Natural killer cell (primary cell): ENCODE measurements around the gene TMEM175. TPM values are rescaled to one million over a fixed set of nuclear protein-coding genes. Genes with fewer than 3 reads are reported as not detected.

Experiments used
- ATAC-seq, 3 donors: fragments of 150-1000 bp in 2 of 3; fragments of 200-7000 bp in 1 of 3; cut with Tn5 transposase; 1 replicate in 1 of 3; 2 replicates in 2 of 3; pipeline ENCODE4 v1.10.0; 2021; ENCODE audit warnings: mild to moderate bottlenecking in 2 of 3, moderate library complexity in 2 of 3
- DNase-seq, 2 donors: peaks; one replicate each; pipeline versions ENCODE4 v3.0.0 to v3.0.0-alpha.2; 2013 to 2021; ENCODE audit warnings: mixed read lengths in 1 of 2
- H3K27ac ChIP-seq: one replicate; pipeline ENCODE4 v1.5.1; 2013; ENCODE audit warnings: mild to moderate bottlenecking, low read length
- H3K27me3 ChIP-seq: one replicate; pipeline ENCODE4 v1.6.1; 2013; ENCODE audit warnings: low read length; ENCODE audit not compliant: control insufficient read depth, insufficient read depth
- H3K36me3 ChIP-seq: one replicate; pipeline ENCODE4 v1.6.1; 2013; ENCODE audit warnings: low read length; ENCODE audit not compliant: control insufficient read depth, insufficient read depth
- H3K4me1 ChIP-seq: one replicate; pipeline ENCODE4 v1.6.1; 2013; ENCODE audit warnings: low read length; ENCODE audit not compliant: control insufficient read depth, insufficient read depth
- H3K4me3 ChIP-seq: one replicate; pipeline ENCODE4 v1.5.1; 2013; ENCODE audit warnings: low read length
- H3K9me3 ChIP-seq: one replicate; pipeline ENCODE4 v1.6.1; 2013; ENCODE audit warnings: low read length; ENCODE audit not compliant: control insufficient read depth, insufficient read depth
- H3K27ac Mint-ChIP-seq, 2 donors: one replicate each; pipeline ENCODE4 v1.8.0; 2022; ENCODE audit warnings: mild to moderate bottlenecking in 2 of 2, mixed read lengths in 2 of 2, moderate library complexity in 1 of 2
- H3K27me3 Mint-ChIP-seq, 2 donors: one replicate each; pipeline ENCODE4 v1.8.0; 2022; ENCODE audit warnings: low read depth in 2 of 2, mixed read lengths in 2 of 2
- H3K36me3 Mint-ChIP-seq: one replicate; pipeline ENCODE4 v1.8.0; 2022; ENCODE audit warnings: mixed read lengths
- H3K4me1 Mint-ChIP-seq, 2 donors: one replicate each; pipeline ENCODE4 v1.8.0; 2022; ENCODE audit warnings: mixed read lengths in 2 of 2
- H3K4me3 Mint-ChIP-seq: one replicate; pipeline ENCODE4 v1.8.0; 2022; ENCODE audit warnings: mild to moderate bottlenecking, moderate library complexity, mixed read lengths
- H3K9me3 Mint-ChIP-seq, 2 donors: one replicate each; pipeline ENCODE4 v1.8.0; 2022; ENCODE audit warnings: mixed read lengths in 2 of 2
- WGBS: methylation state at CpG from one replicate; pipeline ENCODE4 v1.1.7; 2013; ENCODE audit warnings: missing lambda C conversion rate; ENCODE audit not compliant: insufficient coverage; 5-methylcytosine and 5-hydroxymethylcytosine counted together
- intact Hi-C: fragments of 100-400 bp; cut with micrococcal nuclease; formaldehyde crosslinking; loops from one replicate; pipeline ENCODE4 v1.14.2; 2022
- total RNA-seq, 4 donors: library from RNA; stranded (reverse); fragments of 120-200 nt in 1 of 4; gene quantifications; one replicate each; pipeline versions ENCODE4 v1.2.3 to v1.2.4, GENCODE V29; 2013 to 2022
- TF ChIP-seq, protein P1 (sequence below): fragments of 200-600 bp; IDR thresholded peaks from one replicate; pipeline ENCODE4 v1.8.0; 2022; ENCODE audit warnings: antibody characterized with exemption

TMEM175 gene
- total RNA-seq, 3 donors from 2014 or later (not counting 1 experiment from before 2014, with no cell fraction given): 72.8 to 79.8 (median 73.2) TPM

GRCh38 chr4:989722-990471 is 57.6 kb downstream of the TMEM175 start:
- no peak overlapping the region for H3K27ac Mint-ChIP-seq

GRCh38 chr4:990746-991367 is 58.6 kb downstream of the TMEM175 start:
- no peaks in the 10 kb centered on the region for H3K9me3 ChIP-seq
- no peaks in the 10 kb centered on the region for H3K27me3 ChIP-seq
- H3K4me3 Mint-ChIP-seq: no peak overlapping the region
- TF ChIP-seq, protein P1, sequence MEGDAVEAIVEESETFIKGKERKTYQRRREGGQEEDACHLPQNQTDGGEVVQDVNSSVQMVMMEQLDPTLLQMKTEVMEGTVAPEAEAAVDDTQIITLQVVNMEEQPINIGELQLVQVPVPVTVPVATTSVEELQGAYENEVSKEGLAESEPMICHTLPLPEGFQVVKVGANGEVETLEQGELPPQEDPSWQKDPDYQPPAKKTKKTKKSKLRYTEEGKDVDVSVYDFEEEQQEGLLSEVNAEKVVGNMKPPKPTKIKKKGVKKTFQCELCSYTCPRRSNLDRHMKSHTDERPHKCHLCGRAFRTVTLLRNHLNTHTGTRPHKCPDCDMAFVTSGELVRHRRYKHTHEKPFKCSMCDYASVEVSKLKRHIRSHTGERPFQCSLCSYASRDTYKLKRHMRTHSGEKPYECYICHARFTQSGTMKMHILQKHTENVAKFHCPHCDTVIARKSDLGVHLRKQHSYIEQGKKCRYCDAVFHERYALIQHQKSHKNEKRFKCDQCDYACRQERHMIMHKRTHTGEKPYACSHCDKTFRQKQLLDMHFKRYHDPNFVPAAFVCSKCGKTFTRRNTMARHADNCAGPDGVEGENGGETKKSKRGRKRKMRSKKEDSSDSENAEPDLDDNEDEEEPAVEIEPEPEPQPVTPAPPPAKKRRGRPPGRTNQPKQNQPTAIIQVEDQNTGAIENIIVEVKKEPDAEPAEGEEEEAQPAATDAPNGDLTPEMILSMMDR: no peak
- DNase-seq (no peak), ATAC-seq (no peak)
- 96% methylated on average over 26 of the region's 26 CpGs for WGBS
- no peak overlapping the region for H3K27ac Mint-ChIP-seq
- H3K27ac ChIP-seq: no peak overlapping the region
- no peaks in the 10 kb centered on the region for H3K27me3 Mint-ChIP-seq
- no peaks in the 10 kb centered on the region for H3K36me3 Mint-ChIP-seq
- no peak overlapping the region for H3K4me3 ChIP-seq
- intact Hi-C loops: no loop called here
- peaks cover 18% of the 10 kb centered on the region for H3K4me1 ChIP-seq
- no peaks in the 10 kb centered on the region for H3K9me3 Mint-ChIP-seq
- H3K4me1 Mint-ChIP-seq: peaks cover 8 to 13% of the 10 kb centered on the region in 2 donors
- peaks cover 5% of the 10 kb centered on the region for H3K36me3 ChIP-seq

More at GRCh38 chr4:989722-990471, 57.6 kb downstream of the TMEM175 start:
- Histone ChIP-seq H3K4me3 (no peak overlapping the region), H3K27ac (no peak overlapping the region), H3K9me3 (no peaks in the 10 kb centered on the region), H3K27me3 (no peaks in the 10 kb centered on the region), H3K36me3 (peaks cover 5% of the 10 kb centered on the region), H3K4me1 (peaks cover 26% of the 10 kb centered on the region)
- Mint-ChIP-seq H3K36me3 (no peaks in the 10 kb centered on the region), H3K4me1 (peaks cover 16 to 22% of the 10 kb centered on the region in 2 donors), H3K4me3 (no peak overlapping the region), H3K9me3 (no peaks in the 10 kb centered on the region), H3K27me3 (no peaks in the 10 kb centered on the region)
- intact Hi-C loops: no loop called here
- DNase-seq (no peak), ATAC-seq (no peak)
- WGBS: 97% methylated on average over 58 of the region's 58 CpGs
- TF ChIP-seq, protein P1: no peak

DNA sequence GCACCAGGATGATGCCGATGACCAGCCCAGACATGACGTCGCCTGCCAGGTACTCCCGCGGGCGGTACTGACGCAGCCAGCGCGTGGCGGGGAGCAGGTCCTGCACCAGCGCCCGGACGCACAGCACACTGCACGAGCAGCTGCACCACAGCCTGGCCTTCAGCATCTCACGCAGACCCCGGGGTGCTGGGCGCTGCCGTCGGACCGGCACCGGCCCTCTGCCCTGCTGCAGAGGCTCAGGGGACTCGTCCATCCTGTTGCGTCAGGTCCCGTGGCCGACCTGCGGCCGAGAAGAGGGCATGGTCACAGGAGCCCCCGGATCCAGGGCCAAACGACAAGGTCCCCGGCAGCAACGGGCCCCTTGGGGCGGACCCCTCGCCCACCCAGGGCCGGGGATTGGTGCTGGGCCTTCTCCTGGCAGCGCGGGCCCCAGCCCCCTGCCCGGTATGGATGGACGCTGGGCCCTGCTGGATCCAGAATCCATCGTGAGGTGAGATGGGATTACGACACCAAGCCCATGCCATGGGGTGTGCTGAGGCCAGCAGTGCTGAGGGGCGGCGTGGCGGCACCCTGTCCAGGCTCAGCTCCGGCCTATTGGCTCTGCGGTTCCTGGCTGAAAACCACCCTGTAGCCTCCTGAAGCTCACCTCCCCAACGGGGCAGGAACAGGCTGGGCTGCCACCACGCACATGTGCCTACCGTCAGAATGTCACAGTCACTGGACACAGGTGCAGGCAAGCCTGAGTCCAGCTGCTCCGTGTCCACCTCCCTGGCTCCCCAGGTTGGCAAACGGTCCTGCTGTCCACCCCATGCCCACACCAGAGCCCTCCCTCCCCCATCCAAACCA is 59.4 kb downstream of the TMEM175 start:
- no peak overlapping the region for H3K27ac ChIP-seq
- H3K36me3 ChIP-seq: peaks cover 5% of the 10 kb centered on the region
- TF ChIP-seq, protein P1: no peak
- H3K27me3 Mint-ChIP-seq: no peaks in the 10 kb centered on the region
- H3K36me3 Mint-ChIP-seq: no peaks in the 10 kb centered on the region
- H3K4me1 ChIP-seq: peaks cover 10% of the 10 kb centered on the region
- H3K9me3 ChIP-seq: no peaks in the 10 kb centered on the region
- H3K27ac Mint-ChIP-seq: no peak overlapping the region
- DNase-seq: no peak
- intact Hi-C loops: no loop called here
- H3K27me3 ChIP-seq: peaks cover 4% of the 10 kb centered on the region
- H3K4me3 ChIP-seq: no peak overlapping the region
- 96% methylated on average over 50 of the region's 50 CpGs for WGBS
- peaks cover 0 to 5% of the 10 kb centered on the region in 2 donors for H3K4me1 Mint-ChIP-seq
- no peak for ATAC-seq
- H3K4me3 Mint-ChIP-seq: no peak overlapping the region
- H3K9me3 Mint-ChIP-seq: no peaks in the 10 kb centered on the region
